Measurements from ENCODE around the gene CCDC179. TPM values are rescaled to one million over a fixed set of nuclear protein-coding genes. Genes with fewer than 3 reads are reported as not detected.

Gene CCDC179
- total RNA-seq, 1 experiment from 2014 or later, result not detected

GRCh38 chr11:22832315-22833015 lies 27.8 kb downstream of the CCDC179 start:
- no peak overlapping the region for H3K4me3 ChIP-seq (ENCODE audit: low read depth in 2 of 2, low read length in 2 of 2)
- H3K4me1 ChIP-seq (ENCODE audit: control insufficient read depth, insufficient read depth, low read length), result peaks cover 3% of the 10 kb centered on the region; the same call in 1 of the 2 replicates
- ChIA-PET CTCF (no interaction called here), POLR2A (no interaction called here)
- no TSS peak for BruUV-seq (replicated peaks)
- no peaks in the 10 kb centered on the region for H3K27me3 ChIP-seq (ENCODE audit: control insufficient read depth, insufficient read depth, low read length)
- no peak overlapping the region for H3K27ac ChIP-seq (ENCODE audit: low read length)
- no peak for DNase-seq (ENCODE audit: low read depth, low spot score)
- no peak for TF ChIP-seq REST (IDR thresholded peaks at IDR 0.05; ENCODE audit: insufficient read depth in 1 of 2, low read depth in 2 of 2, low read length in 1 of 2)
- no peak for ATAC-seq
- no peaks in the 10 kb centered on the region for H3K36me3 ChIP-seq (ENCODE audit: control insufficient read depth, insufficient read depth, low read length)
- no peaks in the 10 kb centered on the region for H3K9me3 ChIP-seq (ENCODE audit: control insufficient read depth, insufficient read depth, low read depth, low read length)
- in situ Hi-C loops (cut with HindIII; ENCODE audit: low pct_unique_long_range_greater_than_20kb, low sequenced_read_pairs) (no loop called here), intact Hi-C loops (cut with micrococcal nuclease; ENCODE audit: unreplicated experiment) (no loop called here)

GRCh38 chr11:22830082-22830414 lies 30.2 kb downstream of the CCDC179 start:
- Histone ChIP-seq H3K9me3 (ENCODE audit: control insufficient read depth, insufficient read depth, low read depth, low read length) (no peaks in the 10 kb centered on the region), H3K4me1 (ENCODE audit: control insufficient read depth, insufficient read depth, low read length) (peaks cover 3% of the 10 kb centered on the region; the same call in 1 of the 2 replicates), H3K27me3 (ENCODE audit: control insufficient read depth, insufficient read depth, low read length) (no peaks in the 10 kb centered on the region), H3K4me3 (ENCODE audit: low read depth in 2 of 2, low read length in 2 of 2) (peak overlapping the region; percentile 60 to 82), H3K27ac (ENCODE audit: low read length) (no peak overlapping the region), H3K36me3 (ENCODE audit: control insufficient read depth, insufficient read depth, low read length) (no peaks in the 10 kb centered on the region; the same call in 1 of the 2 replicates)
- intact Hi-C loops (cut with micrococcal nuclease; ENCODE audit: unreplicated experiment) (no loop called here), in situ Hi-C loops (cut with HindIII; ENCODE audit: low pct_unique_long_range_greater_than_20kb, low sequenced_read_pairs) (no loop called here)
- no TSS peak for BruUV-seq (replicated peaks)
- no peak for DNase-seq (ENCODE audit: low read depth, low spot score)
- TF ChIP-seq CTCF (IDR thresholded peaks at IDR 0.05) (peak; percentile 40), POLR2AphosphoS5 (IDR thresholded peaks at IDR 0.05; ENCODE audit: low read depth, low read length) (no peak), TCF7L2 (IDR thresholded peaks at IDR 0.05; ENCODE audit: low read depth, low read length) (no peak), REST (IDR thresholded peaks at IDR 0.05; ENCODE audit: insufficient read depth in 1 of 2, low read depth in 2 of 2, low read length in 1 of 2) (no peak), SIN3A (IDR thresholded peaks at IDR 0.05; ENCODE audit: borderline replicate concordance, insufficient read depth, low read depth, low read length) (no peak)
- ChIA-PET POLR2A (no interaction called here), CTCF (interaction anchor here (0.6 to 0.7 kb wide), 3 partner anchors 38 to 497 kb away, joined by 3 to 5 read pairs (median 3); no protein-coding TSS in a partner anchor)
- ATAC-seq, result no peak
